Skin epidermis (tissue), 12 donors: ENCODE results near the gene NFYC.

Experiments used
- H3K27ac ChIP-seq, 21 experiments: fragments of 200-600 bp; sonication (generic) in 11 of 21; one replicate each; pipeline ENCODE4 v1.5.0; 2020; ENCODE audit warnings: mild to moderate bottlenecking in 3 of 21, inconsistent platforms in 2 of 21, moderate library complexity in 2 of 21
- H3K4me3 ChIP-seq, 7 experiments: fragments of 200-600 bp; sonication (generic) in 2 of 7; one replicate each; pipeline ENCODE4 v1.5.0; 2020; ENCODE audit warnings: inconsistent platforms in 2 of 7, mild to moderate bottlenecking in 2 of 7, moderate library complexity in 1 of 7

The NFYC gene

GRCh38 chr1:40786995-40787705, 95.6 kb downstream of the NFYC start:
- Histone ChIP-seq H3K4me3 (no peak overlapping the region), H3K27ac (no peak overlapping the region)

- H3K27ac ChIP-seq: no peak overlapping the region
- no peak overlapping the region for H3K4me3 ChIP-seq
Measured at GRCh38 chr1:40787737-40788560, 96.4 kb downstream of the NFYC start.

GRCh38 chr1:40788561-40789341, 97.2 kb downstream of the NFYC start:
- H3K27ac ChIP-seq: no peak overlapping the region
- no peak overlapping the region for H3K4me3 ChIP-seq

- no peak overlapping the region for H3K27ac ChIP-seq
- no peak overlapping the region for H3K4me3 ChIP-seq
Measured at GRCh38 chr1:40789342-40789598, 97.8 kb downstream of the NFYC start.

GRCh38 chr1:40789661-40790430, 98.3 kb downstream of the NFYC start:
- no peak overlapping the region for H3K4me3 ChIP-seq
- H3K27ac ChIP-seq: no peak overlapping the region

- Histone ChIP-seq H3K4me3 (no peak overlapping the region), H3K27ac (no peak overlapping the region)
Measured at GRCh38 chr1:40792036-40792435, 100.5 kb downstream of the NFYC start.

GRCh38 chr1:40793617-40794016, 102.1 kb downstream of the NFYC start:
- no peak overlapping the region for H3K4me3 ChIP-seq

GRCh38 chr1:40794048-40794447, 102.5 kb downstream of the NFYC start:
- Histone ChIP-seq H3K4me3 (no peak overlapping the region), H3K27ac (no peak overlapping the region)

More at GRCh38 chr1:40793617-40794016, 102.1 kb downstream of the NFYC start:
- no peak overlapping the region for H3K27ac ChIP-seq

GRCh38 chr1:40794974-40795715, 103.6 kb downstream of the NFYC start:
- Histone ChIP-seq H3K27ac (no peak overlapping the region), H3K4me3 (no peak overlapping the region)

GRCh38 chr1:40795811-40796586, 104.5 kb downstream of the NFYC start:
- Histone ChIP-seq H3K27ac (no peak overlapping the region), H3K4me3 (no peak overlapping the region)

GRCh38 chr1:40796939-40797667, 105.6 kb downstream of the NFYC start:
- Histone ChIP-seq H3K4me3 (no peak overlapping the region), H3K27ac (no peak overlapping the region)

- no peak overlapping the region for H3K4me3 ChIP-seq
- no peak overlapping the region for H3K27ac ChIP-seq
Measured at GRCh38 chr1:40797668-40798010, 106.1 kb downstream of the NFYC start.

- Histone ChIP-seq H3K4me3 (no peak overlapping the region), H3K27ac (no peak overlapping the region)
Measured at GRCh38 chr1:40798366-40799281, 107.1 kb downstream of the NFYC start.

GRCh38 chr1:40799351-40799867, 107.9 kb downstream of the NFYC start:
- no peak overlapping the region for H3K4me3 ChIP-seq
- H3K27ac ChIP-seq: no peak overlapping the region

GRCh38 chr1:40801742-40802077, 110.2 kb downstream of the NFYC start:
- peak overlapping the region in 6 of 7 experiments; percentile 16 to 44 (median 32) for H3K4me3 ChIP-seq
- H3K27ac ChIP-seq: peak overlapping the region in 6 of 21 experiments; percentile 26 to 67 (median 46)

- Histone ChIP-seq H3K4me3 (peak overlapping the region; percentile 16 to 44 (median 31)), H3K27ac (peak overlapping the region in 13 of 21 experiments; percentile 7 to 67 (median 41))
Measured at GRCh38 chr1:40802078-40802741, 110.7 kb downstream of the NFYC start.
